ENCODE data around the gene BCAR3.

Gene BCAR3

GRCh38 chr1:93681101-93681988 is at the start of gene BCAR3:
BCAR3 (minus strand) TSS chr1:93681837; CDS start chr1:93674930, 6,907 bp downstream.
- DNase-seq, result no peak

GRCh38 chr1:93730621-93731020 is 49.0 kb upstream of the BCAR3 start:
- no peak for DNase-seq

GRCh38 chr1:93729906-93730305 is 48.3 kb upstream of the BCAR3 start:
- no peak for DNase-seq

- no peak for DNase-seq
Observed at GRCh38 chr1:93729502-93729901, 47.9 kb upstream of the BCAR3 start.

- no peak for DNase-seq
Observed at GRCh38 chr1:93728480-93729131, 47.0 kb upstream of the BCAR3 start.

- DNase-seq, result no peak
Observed at GRCh38 chr1:93723733-93724270, 42.2 kb upstream of the BCAR3 start.

GRCh38 chr1:93723110-93723509 is 41.5 kb upstream of the BCAR3 start:
- no peak for DNase-seq

- DNase-seq, result no peak
Observed at GRCh38 chr1:93722081-93723031, 40.7 kb upstream of the BCAR3 start.

- DNase-seq, result no peak
Observed at GRCh38 chr1:93720956-93721626, 39.5 kb upstream of the BCAR3 start.

GRCh38 chr1:93717640-93718039 is 36.0 kb upstream of the BCAR3 start:
- no peak for DNase-seq

- DNase-seq, result no peak
Observed at GRCh38 chr1:93716941-93717368, 35.3 kb upstream of the BCAR3 start.

- DNase-seq, result no peak
Observed at GRCh38 chr1:93716163-93716562, 34.5 kb upstream of the BCAR3 start.

- no peak for DNase-seq
Observed at GRCh38 chr1:93715529-93716126, 34.0 kb upstream of the BCAR3 start.

GRCh38 chr1:93714356-93714755 is 32.7 kb upstream of the BCAR3 start:
- DNase-seq, result no peak

GRCh38 chr1:93713341-93713740 is 31.7 kb upstream of the BCAR3 start:
- DNase-seq, result no peak

- no peak for DNase-seq
Observed at GRCh38 chr1:93712741-93713140, 31.1 kb upstream of the BCAR3 start.

GRCh38 chr1:93710499-93711453 is 29.1 kb upstream of the BCAR3 start:
- no peak for DNase-seq

- DNase-seq, result no peak
Observed at GRCh38 chr1:93708734-93709481, 27.3 kb upstream of the BCAR3 start.

GRCh38 chr1:93707956-93708355 is 26.3 kb upstream of the BCAR3 start:
- no peak for DNase-seq

All from CD4-positive, alpha-beta T cell treated with Interleukin-21 for 1 hour (primary cell).